ENCODE data around the gene DBN1. TPM values are rescaled to one million over a fixed set of nuclear protein-coding genes. Genes with fewer than 3 reads are reported as not detected.

The DBN1 gene
- total RNA-seq, 4 donors from 2014 or later = 10.1 to 201 (median 17.4) TPM

DNA sequence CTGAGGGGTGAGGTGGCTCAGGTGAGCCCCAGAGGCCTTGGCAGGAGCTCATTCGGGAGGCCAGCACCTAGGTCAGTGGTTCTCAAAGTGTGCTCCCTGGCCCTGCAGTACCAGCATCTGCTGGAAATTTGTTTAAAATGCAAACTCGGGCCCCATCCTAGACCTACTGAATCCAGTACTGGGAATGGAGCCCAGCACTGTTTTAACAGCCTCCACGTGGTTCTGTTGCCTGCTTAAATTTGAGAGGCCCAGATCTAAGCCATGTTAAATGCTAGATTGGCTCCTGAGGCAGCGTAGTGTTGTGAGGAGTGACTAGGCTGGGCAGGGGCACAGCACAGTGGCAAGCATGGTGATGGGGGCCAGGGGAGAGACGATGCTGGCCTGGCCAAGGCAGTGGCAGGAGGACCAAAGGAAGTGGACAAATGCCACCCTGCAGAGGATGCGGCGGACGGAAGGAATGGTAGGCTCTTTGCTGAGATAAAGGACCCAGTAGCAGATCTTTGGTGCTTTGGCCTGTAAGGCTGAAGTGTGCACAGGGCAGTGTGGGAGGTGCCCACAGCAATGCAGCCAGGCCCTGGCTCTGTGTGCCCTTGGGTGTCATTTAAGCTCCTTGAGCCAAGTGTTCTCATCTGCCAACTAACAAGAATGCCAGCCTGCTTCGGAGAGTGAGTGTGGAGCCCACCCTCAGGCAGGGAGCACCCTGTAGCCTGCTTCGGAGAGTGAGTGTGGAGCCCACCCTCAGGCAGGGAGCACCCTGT is 22.6 kb downstream of the DBN1 start:
- Histone ChIP-seq H3K36me3 (no peaks in the 10 kb centered on the region), H3K27ac (no peak overlapping the region), H3K4me3 (no peak overlapping the region), H3K9me3 (no peaks in the 10 kb centered on the region), H3K27me3 (peaks cover 23% of the 10 kb centered on the region), H3K4me1 (peaks cover 23 to 38% (median 34%) of the 10 kb centered on the region in 4 donors)
- intact Hi-C loops (cut with DNase I; ENCODE audit: low total_unique reads) (loop anchor here (5.0 to 10.0 kb wide), 2 partner anchors 64 to 136 kb away; partner anchors contain the start of gene MXD3), in situ Hi-C loops (cut with MboI; ENCODE audit: low pct_ligation_motif_present in 1 of 4, low pct_unique_long_range_greater_than_20kb in 1 of 4, low sequenced_read_pairs in 3 of 4) (loop anchor here in 1 of 4 donors (25.0 kb wide), 1 partner anchor 139 kb away; the partner anchor contains the start of genes MXD3, PRELID1 and RAB24)
- TF ChIP-seq EP300 (IDR thresholded peaks at IDR 0.05; ENCODE audit: low read depth) (no peak), POLR2AphosphoS5 (IDR thresholded peaks at IDR 0.05) (no peak), POLR2A (IDR thresholded peaks at IDR 0.05) (no peak)
- TF ChIP-seq, protein P1, sequence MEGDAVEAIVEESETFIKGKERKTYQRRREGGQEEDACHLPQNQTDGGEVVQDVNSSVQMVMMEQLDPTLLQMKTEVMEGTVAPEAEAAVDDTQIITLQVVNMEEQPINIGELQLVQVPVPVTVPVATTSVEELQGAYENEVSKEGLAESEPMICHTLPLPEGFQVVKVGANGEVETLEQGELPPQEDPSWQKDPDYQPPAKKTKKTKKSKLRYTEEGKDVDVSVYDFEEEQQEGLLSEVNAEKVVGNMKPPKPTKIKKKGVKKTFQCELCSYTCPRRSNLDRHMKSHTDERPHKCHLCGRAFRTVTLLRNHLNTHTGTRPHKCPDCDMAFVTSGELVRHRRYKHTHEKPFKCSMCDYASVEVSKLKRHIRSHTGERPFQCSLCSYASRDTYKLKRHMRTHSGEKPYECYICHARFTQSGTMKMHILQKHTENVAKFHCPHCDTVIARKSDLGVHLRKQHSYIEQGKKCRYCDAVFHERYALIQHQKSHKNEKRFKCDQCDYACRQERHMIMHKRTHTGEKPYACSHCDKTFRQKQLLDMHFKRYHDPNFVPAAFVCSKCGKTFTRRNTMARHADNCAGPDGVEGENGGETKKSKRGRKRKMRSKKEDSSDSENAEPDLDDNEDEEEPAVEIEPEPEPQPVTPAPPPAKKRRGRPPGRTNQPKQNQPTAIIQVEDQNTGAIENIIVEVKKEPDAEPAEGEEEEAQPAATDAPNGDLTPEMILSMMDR (IDR thresholded peaks at IDR 0.05) = no peak
- DNase-seq = no peak
- 90 to 100% methylated on average over 2 to 8 of the region's 10 CpGs for WGBS, 2 donors (ENCODE audit: low coverage in 1 of 2)

DNA sequence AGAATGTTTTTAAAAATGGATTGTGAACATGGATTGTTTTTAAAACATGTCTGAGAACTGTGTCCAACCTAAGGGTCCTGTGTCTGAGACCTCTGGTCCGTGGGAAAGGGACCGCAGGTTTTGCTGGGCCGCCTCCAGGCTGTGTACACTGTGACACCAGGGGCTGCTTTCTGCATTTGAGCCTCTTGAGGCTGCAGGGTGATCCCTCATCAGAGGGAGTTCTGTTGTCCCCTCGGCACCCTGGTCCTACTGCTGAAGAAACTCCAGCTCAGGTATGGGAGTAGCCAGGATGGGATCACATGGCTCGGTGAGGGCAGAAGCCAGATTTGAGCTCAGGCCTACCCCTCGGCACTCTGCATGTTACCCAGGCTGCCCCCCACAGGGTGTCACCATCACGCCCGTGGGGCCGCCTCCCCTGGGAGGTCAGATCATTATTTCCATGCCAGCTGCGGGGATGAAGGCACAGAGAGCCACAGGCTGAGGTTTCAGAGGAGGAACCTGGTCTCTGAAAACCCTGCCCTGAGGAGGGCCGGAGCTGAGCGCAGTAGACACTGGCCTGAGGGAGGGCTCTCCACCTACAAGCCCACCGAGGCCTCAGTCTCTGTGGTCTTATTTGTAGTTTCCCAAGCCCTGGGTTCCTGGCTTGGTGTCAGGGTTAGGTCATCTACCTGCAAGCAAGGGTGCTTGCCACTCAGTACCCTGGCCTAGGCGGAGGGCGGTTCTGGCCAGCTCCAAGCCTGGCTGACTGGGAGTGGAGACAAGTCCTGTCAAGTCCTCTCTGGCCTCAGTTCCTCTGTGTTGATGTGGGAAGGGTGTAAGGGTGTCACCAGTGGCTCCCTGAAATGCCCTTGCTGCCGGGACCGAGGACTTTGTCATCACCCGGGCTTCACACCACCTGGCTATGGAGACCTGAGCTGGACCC is 24.0 kb downstream of the DBN1 start:
- no peaks in the 10 kb centered on the region for H3K36me3 ChIP-seq
- no peak for DNase-seq
- intact Hi-C loops (cut with DNase I; ENCODE audit: low total_unique reads) = loop anchor here (5.0 to 10.0 kb wide), 2 partner anchors 62 to 135 kb away; partner anchors contain the start of gene MXD3
- peaks cover 23 to 29% (median 27%) of the 10 kb centered on the region in 4 donors for H3K4me1 ChIP-seq
- no peak for TF ChIP-seq POLR2AphosphoS5 (IDR thresholded peaks at IDR 0.05)
- no peak for TF ChIP-seq EP300 (IDR thresholded peaks at IDR 0.05; ENCODE audit: low read depth)
- no peak for TF ChIP-seq POLR2A (IDR thresholded peaks at IDR 0.05)
- TF ChIP-seq, protein P1 (IDR thresholded peaks at IDR 0.05) = no peak
- H3K9me3 ChIP-seq = no peaks in the 10 kb centered on the region
- 83 to 93% methylated on average over 3 to 18 of the region's 18 CpGs for WGBS, 2 donors (ENCODE audit: low coverage in 1 of 2)
- no peak overlapping the region for H3K4me3 ChIP-seq
- H3K27me3 ChIP-seq = peaks cover 23% of the 10 kb centered on the region
- no peak overlapping the region for H3K27ac ChIP-seq
- in situ Hi-C loops (cut with MboI; ENCODE audit: low pct_ligation_motif_present in 1 of 4, low pct_unique_long_range_greater_than_20kb in 1 of 4, low sequenced_read_pairs in 3 of 4) = loop anchor here in 2 of 4 donors (5.0 to 25.0 kb wide), 3 partner anchors 55 to 137 kb away; partner anchors contain the start of genes MXD3 (in 1 of the 2), PRELID1 (in 1 of the 2) and RAB24 (in 1 of the 2)

DNA sequence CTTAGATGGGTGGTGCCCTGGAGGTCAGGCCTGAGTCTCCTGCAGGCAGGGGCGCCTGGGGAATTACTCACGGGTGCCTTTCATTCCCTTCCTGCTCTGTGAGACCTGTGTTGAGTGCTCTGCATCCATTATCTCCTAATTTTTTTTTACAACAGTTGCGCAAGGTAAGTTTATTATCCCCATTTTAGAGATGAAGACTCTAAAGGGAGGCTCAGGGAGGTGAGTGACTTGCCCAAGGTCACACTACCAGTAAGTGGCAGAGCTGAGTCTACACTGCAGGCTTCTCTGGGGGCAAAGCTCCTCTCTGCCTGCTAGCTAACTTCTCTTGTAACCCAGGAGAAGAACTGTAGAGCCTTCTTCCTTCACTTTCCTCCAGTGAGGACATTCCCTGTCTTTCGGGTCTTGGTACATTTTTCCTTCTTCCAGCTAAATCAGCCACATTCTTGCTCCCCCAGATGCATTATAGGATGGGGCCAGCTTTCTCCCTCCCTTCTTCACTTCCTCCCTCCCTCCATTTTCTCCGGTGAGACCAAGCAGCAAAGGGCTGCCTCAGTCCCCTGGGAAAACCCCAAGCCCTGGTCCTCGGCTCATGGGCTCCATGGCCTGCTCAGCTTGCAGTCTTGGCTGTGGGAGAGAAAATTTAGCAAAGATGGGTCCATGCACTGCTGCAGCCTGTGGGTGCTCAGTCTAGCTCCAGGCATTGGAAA is 25.0 kb downstream of the DBN1 start:
- no peaks in the 10 kb centered on the region for H3K9me3 ChIP-seq
- WGBS, 2 donors (ENCODE audit: low coverage in 1 of 2) = 69 to 87% methylated on average over 4 to 6 of the region's 6 CpGs
- TF ChIP-seq POLR2A (IDR thresholded peaks at IDR 0.05) = no peak
- no peak for TF ChIP-seq POLR2AphosphoS5 (IDR thresholded peaks at IDR 0.05)
- no peak for TF ChIP-seq EP300 (IDR thresholded peaks at IDR 0.05; ENCODE audit: low read depth)
- TF ChIP-seq, protein P1 (IDR thresholded peaks at IDR 0.05) = no peak
- peaks cover 18 to 22% (median 20%) of the 10 kb centered on the region in 4 donors for H3K4me1 ChIP-seq
- no peak overlapping the region for H3K4me3 ChIP-seq
- H3K36me3 ChIP-seq = no peaks in the 10 kb centered on the region
- intact Hi-C loops (cut with DNase I; ENCODE audit: low total_unique reads) = no loop called here
- peaks cover 23% of the 10 kb centered on the region for H3K27me3 ChIP-seq
- in situ Hi-C loops (cut with MboI; ENCODE audit: low pct_ligation_motif_present in 1 of 4, low pct_unique_long_range_greater_than_20kb in 1 of 4, low sequenced_read_pairs in 3 of 4) = loop anchor here in 2 of 4 donors (5.0 to 10.0 kb wide), 2 partner anchors 54 to 56 kb away; no protein-coding TSS in a partner anchor
- DNase-seq = no peak
- no peak overlapping the region for H3K27ac ChIP-seq

Data from transverse colon (tissue), 4 donors.